Endothelial cell (in vitro differentiated cells): ENCODE measurements around the gene OR5AU1. TPM values are rescaled to one million over a fixed set of nuclear protein-coding genes. Genes with fewer than 3 reads are reported as not detected.

Experiments
- DNase-seq: peaks from one replicate; pipeline ENCODE4 v3.0.0; 2021; ENCODE audit warnings: low spot score
- H3K27ac Mint-ChIP-seq: one replicate; pipeline ENCODE4 v1.8.0; 2021; ENCODE audit warnings: mixed read lengths, inconsistent platforms; ENCODE audit not compliant: unreplicated experiment
- H3K27me3 Mint-ChIP-seq: one replicate; pipeline ENCODE4 v1.8.0; 2021; ENCODE audit warnings: mild to moderate bottlenecking, moderate library complexity, mixed read lengths, inconsistent platforms; ENCODE audit not compliant: unreplicated experiment
- H3K36me3 Mint-ChIP-seq: one replicate; pipeline ENCODE4 v1.8.0; 2021; ENCODE audit warnings: mild to moderate bottlenecking, low read depth, mixed read lengths, inconsistent platforms; ENCODE audit not compliant: unreplicated experiment
- H3K4me1 Mint-ChIP-seq: one replicate; pipeline ENCODE4 v1.8.0; 2021; ENCODE audit warnings: mild to moderate bottlenecking, mixed read lengths, inconsistent platforms; ENCODE audit not compliant: unreplicated experiment
- H3K4me3 Mint-ChIP-seq: one replicate; pipeline ENCODE4 v1.8.0; 2021; ENCODE audit warnings: mild to moderate bottlenecking, mixed read lengths, inconsistent platforms; ENCODE audit not compliant: unreplicated experiment
- H3K9me3 Mint-ChIP-seq: one replicate; pipeline ENCODE4 v1.8.0; 2021; ENCODE audit warnings: mixed read lengths, inconsistent platforms; ENCODE audit not compliant: unreplicated experiment
- CTCF ChIP-seq: fragments of 200-600 bp; sonication (generic); IDR thresholded peaks from one replicate; pipeline ENCODE4 v1.5.0; 2021; ENCODE audit warnings: antibody characterized with exemption; ENCODE audit not compliant: unreplicated experiment
- long read RNA-seq: library from polyadenylated mRNA; unstranded; transcript quantifications from one replicate; pipeline ENCODE4 v2.0.0, GENCODE V29; 2020; ENCODE audit not compliant: unreplicated experiment
- total RNA-seq: library from RNA; stranded (reverse); fragmentation: NEBNext Ultra II Directional; extraction: Animal tissue kit (Norgen Biotek cat#: 25700); gene quantifications from one replicate; pipeline ENCODE4 v1.2.1, GENCODE V29; 2021; ENCODE audit not compliant: unreplicated experiment

The OR5AU1 gene
- total RNA-seq, result not detected
- long read RNA-seq, result 0 reads

DNA sequence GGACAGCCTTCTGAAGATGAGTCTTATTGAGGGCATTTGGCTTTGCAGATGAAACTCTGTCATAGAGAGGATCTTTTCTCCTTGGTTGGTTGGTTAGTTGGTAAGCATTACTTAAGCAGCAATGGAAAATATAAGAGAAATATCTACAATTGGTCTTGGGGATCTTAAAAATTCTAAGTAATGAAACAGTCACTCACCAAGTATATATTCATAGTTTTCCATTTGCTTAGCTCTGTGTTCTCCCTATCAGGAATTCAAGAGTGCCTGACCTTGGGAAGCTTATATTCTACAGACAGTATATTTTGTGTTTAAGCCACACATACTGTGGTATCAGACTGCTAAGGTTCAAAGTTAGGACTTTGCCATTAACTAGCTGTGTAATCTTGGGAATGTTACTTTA lies at the start of gene OR5AU1:
Gene OR5AU1, minus strand, starts transcription at position 101 of the 400 bp plus-strand sequence. CDS start 191 bp downstream, outside the sequence.
- H3K27me3 Mint-ChIP-seq, result no peaks in the 10 kb centered on the region
- H3K4me3 Mint-ChIP-seq, result no peak within 1 kb of the TSS
- no peak for DNase-seq
- no peaks in the 10 kb centered on the region for H3K9me3 Mint-ChIP-seq
- no peak within 1 kb of the TSS for H3K27ac Mint-ChIP-seq
- no peaks in the 10 kb centered on the region for H3K36me3 Mint-ChIP-seq
- TF ChIP-seq CTCF, result no peak
- H3K4me1 Mint-ChIP-seq, result no peaks in the 10 kb centered on the region

DNA sequence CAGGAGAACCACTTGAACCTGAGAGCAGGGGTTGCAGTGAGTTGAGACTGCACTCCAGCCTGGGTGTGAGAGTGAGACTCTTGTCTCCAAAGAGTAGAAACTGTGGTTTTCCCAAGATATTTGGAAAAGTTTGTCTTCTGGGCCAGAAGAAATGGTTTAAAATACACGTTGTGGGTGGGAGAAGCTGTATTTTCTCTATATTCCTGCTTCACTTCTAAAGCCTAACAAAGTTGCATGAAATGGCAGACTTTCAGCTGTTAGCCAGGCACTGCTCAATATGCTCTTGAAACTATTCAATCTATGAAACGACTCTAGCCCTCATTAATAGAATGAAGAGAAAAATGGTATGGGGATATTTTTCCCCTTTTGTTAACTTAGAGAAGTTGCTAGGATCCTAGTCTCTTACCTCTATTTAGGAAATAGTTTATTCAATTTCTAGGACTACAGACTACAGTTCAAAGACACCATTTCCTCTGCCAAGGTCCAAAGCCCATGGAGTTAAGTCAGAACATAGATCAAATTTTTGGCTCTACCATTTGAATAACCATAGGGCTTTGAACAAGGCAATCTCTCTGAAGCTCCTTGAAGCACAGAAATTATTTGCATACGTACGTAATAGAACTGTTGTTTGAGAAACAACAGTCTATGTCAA lies 49.3 kb upstream of the OR5AU1 start:
- peaks cover 44% of the 10 kb centered on the region for H3K4me1 Mint-ChIP-seq
- no peak for DNase-seq
- H3K27ac Mint-ChIP-seq, result no peak overlapping the region
- H3K9me3 Mint-ChIP-seq, result no peaks in the 10 kb centered on the region
- peaks cover 9% of the 10 kb centered on the region for H3K27me3 Mint-ChIP-seq
- no peak overlapping the region for H3K4me3 Mint-ChIP-seq
- peaks cover 59% of the 10 kb centered on the region for H3K36me3 Mint-ChIP-seq
- no peak for TF ChIP-seq CTCF

DNA sequence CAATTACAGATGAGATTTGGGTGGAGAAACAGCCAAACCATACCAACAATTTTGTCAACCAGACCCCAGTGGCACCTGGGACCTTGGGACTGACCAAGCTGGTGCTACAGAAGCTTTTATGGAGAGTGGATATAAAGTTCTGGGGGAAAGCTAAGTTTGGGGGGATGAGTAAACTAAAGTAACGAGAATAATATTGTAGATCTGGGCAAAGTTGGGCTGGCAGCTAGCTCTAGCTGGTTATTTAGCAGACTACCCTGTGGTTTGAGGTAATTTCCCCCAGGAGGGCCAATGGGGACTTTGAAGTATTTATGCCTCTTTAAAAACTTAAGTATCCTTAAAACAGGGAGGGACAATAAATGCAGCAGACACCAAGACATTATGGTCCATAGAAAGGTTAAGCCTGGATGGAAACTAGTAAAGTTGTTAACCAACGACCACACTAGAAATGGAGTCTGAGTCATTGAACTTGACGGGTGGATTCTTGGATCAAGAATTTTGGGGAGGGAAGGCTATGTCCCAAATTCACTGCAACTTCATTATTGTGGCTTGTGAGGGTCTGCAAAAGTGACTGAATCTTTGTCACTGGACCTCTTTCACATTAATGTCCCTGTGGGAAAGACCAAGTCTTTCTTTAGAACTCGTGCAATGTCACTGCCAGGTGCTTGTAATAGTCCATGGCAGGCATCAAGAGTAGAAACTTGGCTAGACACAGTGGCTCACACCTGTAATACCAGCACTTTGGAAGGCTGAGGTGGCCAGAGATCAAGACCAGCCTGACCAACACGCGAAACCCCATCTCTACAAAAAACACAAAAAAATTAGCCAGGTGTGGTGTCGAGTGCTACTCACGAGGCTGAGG lies 48.5 kb upstream of the OR5AU1 start:
- H3K36me3 Mint-ChIP-seq, result peaks cover 52% of the 10 kb centered on the region
- no peaks in the 10 kb centered on the region for H3K9me3 Mint-ChIP-seq
- peaks cover 37% of the 10 kb centered on the region for H3K4me1 Mint-ChIP-seq
- H3K4me3 Mint-ChIP-seq, result no peak overlapping the region
- no peak for TF ChIP-seq CTCF
- H3K27me3 Mint-ChIP-seq, result peaks cover 9% of the 10 kb centered on the region
- H3K27ac Mint-ChIP-seq, result peak overlapping the region; percentile 75
- no peak for DNase-seq

- Mint-ChIP-seq H3K27ac (peak overlapping the region; percentile 75), H3K36me3 (peaks cover 50% of the 10 kb centered on the region), H3K27me3 (peaks cover 9% of the 10 kb centered on the region), H3K9me3 (no peaks in the 10 kb centered on the region), H3K4me3 (no peak overlapping the region), H3K4me1 (peaks cover 32% of the 10 kb centered on the region)
- DNase-seq, result no peak
- no peak for TF ChIP-seq CTCF
Measured at GRCh38 chr14:21203470-21204166, 47.8 kb upstream of the OR5AU1 start.
